ENCODE data around the gene SSC4D.
"Not testable (repeated sequence)": the region's sequence is repeated elsewhere in the genome, so short reads cannot be mapped to it uniquely, and the experiment has no call there.

The SSC4D gene

GRCh38 chr7:76393116-76394031, 16.1 kb downstream of the SSC4D start:
- Histone ChIP-seq H3K27ac (replicated peaks) (peak overlapping the region; percentile 79), H3K27me3 (ENCODE audit: insufficient read depth, poor library complexity, severe bottlenecking) (no peaks in the 10 kb centered on the region), H3K4me3 (replicated peaks; ENCODE audit: insufficient read depth, low read length) (peak overlapping the region; percentile 67)
- DNase-seq (ENCODE audit: low read depth in 1 of 2, low spot score in 1 of 2) = peak; percentile 74 to 90
- TF ChIP-seq SPI1 (IDR thresholded peaks at IDR 0.05; ENCODE audit: borderline replicate concordance, low read depth) (no peak), POLR2AphosphoS5 (IDR thresholded peaks at IDR 0.05; ENCODE audit: low read depth) (peak; percentile 75)

GRCh38 chr7:76392531-76393115, 16.9 kb downstream of the SSC4D start:
- Histone ChIP-seq H3K27me3 (ENCODE audit: insufficient read depth, poor library complexity, severe bottlenecking) (no peaks in the 10 kb centered on the region), H3K27ac (replicated peaks) (peak overlapping the region; percentile 79), H3K4me3 (replicated peaks; ENCODE audit: insufficient read depth, low read length) (peak overlapping the region; percentile 29)
- TF ChIP-seq CTCF (IDR thresholded peaks at IDR 0.05; ENCODE audit: insufficient read depth, low read length) (no peak), POLR2AphosphoS5 (IDR thresholded peaks at IDR 0.05; ENCODE audit: low read depth) (no peak), REST (IDR thresholded peaks at IDR 0.05; ENCODE audit: insufficient replicate concordance, low read depth) (no peak), GABPA (IDR thresholded peaks at IDR 0.05; ENCODE audit: low read depth) (no peak), SPI1 (IDR thresholded peaks at IDR 0.05; ENCODE audit: borderline replicate concordance, low read depth) (no peak)
- DNase-seq (ENCODE audit: low read depth in 1 of 2, low spot score in 1 of 2) = no peak

GRCh38 chr7:76390092-76390491, 19.4 kb downstream of the SSC4D start:
- no peak for TF ChIP-seq CTCF (IDR thresholded peaks at IDR 0.05; ENCODE audit: insufficient read depth, low read length)
- no peak for TF ChIP-seq REST (IDR thresholded peaks at IDR 0.05; ENCODE audit: insufficient replicate concordance, low read depth)
- no peak for DNase-seq (ENCODE audit: low read depth in 1 of 2, low spot score in 1 of 2)
- Histone ChIP-seq H3K4me3 (replicated peaks; ENCODE audit: insufficient read depth, low read length) (no peak overlapping the region), H3K27ac (replicated peaks) (no peak overlapping the region), H3K27me3 (ENCODE audit: insufficient read depth, poor library complexity, severe bottlenecking) (no peaks in the 10 kb centered on the region)

- not testable (repeated sequence) for DNase-seq (ENCODE audit: low read depth in 1 of 2, low spot score in 1 of 2); H3K27me3 ChIP-seq (ENCODE audit: insufficient read depth, poor library complexity, severe bottlenecking); H3K4me3 ChIP-seq (replicated peaks; ENCODE audit: insufficient read depth, low read length); H3K27ac ChIP-seq (replicated peaks)
Measured at GRCh38 chr7:76387789-76388188, 21.7 kb downstream of the SSC4D start.

Data from HL-60 (cell line).